PFSK-1 (cell line): ENCODE results near the gene WDPCP.

Source experiments
- FOXP2 ChIP-seq: optimal IDR thresholded peaks from 2 replicates; pipeline ENCODE3; 2011; ENCODE audit warnings: borderline replicate concordance, control low read depth, inconsistent platforms; ENCODE audit not compliant: insufficient read depth; ENCODE audit errors: extremely low read length, extremely low read depth
- POLR2AphosphoS5 ChIP-seq: IDR thresholded peaks from 2 replicates; pipeline ENCODE4 v1.6.1; 2012; ENCODE audit warnings: low read depth, mild to moderate bottlenecking, control low read depth, low read length, moderate library complexity
- SIN3A ChIP-seq: IDR thresholded peaks from 2 replicates; pipeline ENCODE4 v1.6.1; 2012; ENCODE audit warnings: mild to moderate bottlenecking, low read length, moderate library complexity, borderline replicate concordance; ENCODE audit not compliant: insufficient read depth
- TAF1 ChIP-seq: IDR thresholded peaks from 2 replicates; pipeline ENCODE4 v1.6.1; 2012; ENCODE audit warnings: low read length, control low read depth, borderline replicate concordance; ENCODE audit not compliant: insufficient read depth
- TF ChIP-seq, protein P1 (sequence below), 2 experiments: IDR thresholded peaks; 2 replicates each; pipeline versions ENCODE4 v1.6.1 to v1.8.0; 2011 to 2012; ENCODE audit warnings: low read depth in 2 of 2, low read length in 2 of 2, control low read depth in 1 of 2, inconsistent platforms in 1 of 2, mild to moderate bottlenecking in 1 of 2, moderate library complexity in 1 of 2; ENCODE audit not compliant: insufficient read depth in 1 of 2

Gene WDPCP

DNA sequence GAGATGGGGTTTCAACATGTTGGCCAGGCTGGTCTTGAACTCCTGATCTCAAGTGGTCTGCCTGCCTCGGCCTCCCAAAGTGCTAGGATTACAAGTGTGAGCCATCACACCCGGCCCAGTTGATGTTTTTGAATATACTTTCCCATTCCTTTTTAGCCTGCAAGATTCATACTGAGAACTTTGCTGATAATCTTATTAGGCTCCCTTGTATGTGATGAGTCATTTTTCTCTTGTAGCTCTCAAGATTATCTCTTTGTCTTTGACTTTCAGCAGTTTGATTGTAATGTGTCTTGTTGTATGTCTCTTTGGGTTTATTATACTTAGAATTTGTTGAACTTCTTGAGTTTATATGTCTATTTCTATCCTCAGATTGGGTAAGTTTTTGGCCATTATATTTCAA is 456.3 kb downstream of the WDPCP start:
- TF ChIP-seq POLR2AphosphoS5, result no peak
- TF ChIP-seq TAF1, result no peak
- TF ChIP-seq FOXP2, result no peak
- no peak for TF ChIP-seq SIN3A
- TF ChIP-seq, protein P1, sequence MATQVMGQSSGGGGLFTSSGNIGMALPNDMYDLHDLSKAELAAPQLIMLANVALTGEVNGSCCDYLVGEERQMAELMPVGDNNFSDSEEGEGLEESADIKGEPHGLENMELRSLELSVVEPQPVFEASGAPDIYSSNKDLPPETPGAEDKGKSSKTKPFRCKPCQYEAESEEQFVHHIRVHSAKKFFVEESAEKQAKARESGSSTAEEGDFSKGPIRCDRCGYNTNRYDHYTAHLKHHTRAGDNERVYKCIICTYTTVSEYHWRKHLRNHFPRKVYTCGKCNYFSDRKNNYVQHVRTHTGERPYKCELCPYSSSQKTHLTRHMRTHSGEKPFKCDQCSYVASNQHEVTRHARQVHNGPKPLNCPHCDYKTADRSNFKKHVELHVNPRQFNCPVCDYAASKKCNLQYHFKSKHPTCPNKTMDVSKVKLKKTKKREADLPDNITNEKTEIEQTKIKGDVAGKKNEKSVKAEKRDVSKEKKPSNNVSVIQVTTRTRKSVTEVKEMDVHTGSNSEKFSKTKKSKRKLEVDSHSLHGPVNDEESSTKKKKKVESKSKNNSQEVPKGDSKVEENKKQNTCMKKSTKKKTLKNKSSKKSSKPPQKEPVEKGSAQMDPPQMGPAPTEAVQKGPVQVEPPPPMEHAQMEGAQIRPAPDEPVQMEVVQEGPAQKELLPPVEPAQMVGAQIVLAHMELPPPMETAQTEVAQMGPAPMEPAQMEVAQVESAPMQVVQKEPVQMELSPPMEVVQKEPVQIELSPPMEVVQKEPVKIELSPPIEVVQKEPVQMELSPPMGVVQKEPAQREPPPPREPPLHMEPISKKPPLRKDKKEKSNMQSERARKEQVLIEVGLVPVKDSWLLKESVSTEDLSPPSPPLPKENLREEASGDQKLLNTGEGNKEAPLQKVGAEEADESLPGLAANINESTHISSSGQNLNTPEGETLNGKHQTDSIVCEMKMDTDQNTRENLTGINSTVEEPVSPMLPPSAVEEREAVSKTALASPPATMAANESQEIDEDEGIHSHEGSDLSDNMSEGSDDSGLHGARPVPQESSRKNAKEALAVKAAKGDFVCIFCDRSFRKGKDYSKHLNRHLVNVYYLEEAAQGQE (IDR thresholded peaks at IDR 0.05; ENCODE audit: insufficient read depth in 1 of 2, low read depth in 2 of 2, low read length in 2 of 2), result no peak

DNA sequence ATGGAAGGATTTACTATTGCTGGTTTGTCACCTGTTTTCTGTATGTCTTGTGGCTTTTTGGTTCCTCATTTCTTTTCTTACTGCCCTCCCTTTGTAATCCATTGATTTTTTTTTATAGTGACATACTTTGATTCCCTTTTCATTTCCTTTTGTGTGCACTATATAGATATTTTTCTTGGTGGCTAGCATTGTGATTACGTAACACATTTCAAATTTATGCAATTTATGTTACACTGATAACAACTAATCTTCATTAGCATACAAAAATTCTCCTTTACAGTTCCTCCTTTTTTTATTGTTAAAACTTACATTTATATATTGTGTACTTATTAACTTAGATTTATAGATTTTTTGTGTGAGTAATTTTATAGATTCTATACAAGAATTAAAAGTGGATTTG is 457.1 kb downstream of the WDPCP start:
- no peak for TF ChIP-seq SIN3A
- TF ChIP-seq POLR2AphosphoS5, result no peak
- TF ChIP-seq FOXP2, result no peak
- TF ChIP-seq, protein P1 (IDR thresholded peaks at IDR 0.05; ENCODE audit: insufficient read depth in 1 of 2, low read depth in 2 of 2, low read length in 2 of 2), result no peak
- no peak for TF ChIP-seq TAF1

DNA sequence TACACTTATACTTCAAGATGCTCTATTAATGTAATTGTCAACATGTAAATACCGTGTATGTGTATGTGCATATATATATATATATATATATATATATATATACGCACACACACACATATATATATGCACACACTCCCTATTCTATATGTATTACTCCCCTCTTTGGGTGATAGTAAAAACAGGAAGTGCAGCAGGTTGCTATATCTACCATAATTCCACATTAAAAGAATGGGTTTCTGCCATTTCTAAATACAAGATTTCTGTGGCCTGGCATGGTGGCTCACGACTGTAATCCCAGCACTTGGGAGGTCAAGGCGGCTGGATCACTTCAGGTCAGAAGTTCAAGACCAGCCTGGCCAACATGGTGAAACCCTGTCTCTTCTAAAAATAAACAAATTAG is 460.7 kb downstream of the WDPCP start:
- TF ChIP-seq POLR2AphosphoS5, result no peak
- no peak for TF ChIP-seq FOXP2
- TF ChIP-seq, protein P1 (IDR thresholded peaks at IDR 0.05; ENCODE audit: insufficient read depth in 1 of 2, low read depth in 2 of 2, low read length in 2 of 2), result no peak
- TF ChIP-seq SIN3A, result no peak
- TF ChIP-seq TAF1, result no peak

DNA sequence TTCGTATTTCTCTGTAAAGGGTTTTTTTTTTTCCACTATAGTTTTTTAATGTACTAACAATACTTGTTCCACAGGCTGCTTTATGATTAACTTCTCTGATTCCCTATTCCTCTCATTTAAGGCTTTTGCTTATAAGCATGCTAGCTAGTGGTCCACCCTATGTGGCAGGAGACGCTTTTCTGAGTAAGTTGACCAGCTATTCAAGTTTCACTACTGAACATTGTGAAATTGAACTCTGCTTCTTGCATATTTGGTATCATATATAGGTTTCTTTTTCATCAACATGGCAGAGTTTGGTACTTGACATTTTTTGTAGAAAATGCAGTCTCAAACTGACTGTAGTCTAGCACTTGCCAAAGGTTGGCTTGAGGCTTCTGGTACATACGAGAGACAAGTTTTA is 463.4 kb downstream of the WDPCP start:
- TF ChIP-seq POLR2AphosphoS5 (no peak), FOXP2 (no peak), TAF1 (no peak), SIN3A (no peak)
- TF ChIP-seq, protein P1 (IDR thresholded peaks at IDR 0.05; ENCODE audit: insufficient read depth in 1 of 2, low read depth in 2 of 2, low read length in 2 of 2), result no peak

DNA sequence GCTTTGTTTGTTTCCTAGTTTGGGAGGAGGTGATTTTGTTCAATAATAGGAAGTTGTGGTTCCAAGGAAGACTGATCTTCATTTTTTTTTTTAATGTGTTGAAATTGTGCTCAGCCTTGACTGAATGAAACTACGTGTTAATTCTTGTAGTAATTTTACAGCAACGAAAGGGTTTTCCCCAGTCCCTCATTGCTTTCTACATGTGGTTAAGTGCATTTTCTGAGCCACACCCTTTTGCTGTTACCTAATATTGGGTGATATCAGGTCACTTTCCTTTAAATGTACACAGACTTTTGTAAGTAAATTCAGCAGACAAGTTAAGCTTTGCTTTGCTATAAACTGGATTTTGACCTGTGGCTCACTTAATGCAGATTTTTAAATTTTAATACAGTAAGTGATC is 464.1 kb downstream of the WDPCP start:
- no peak for TF ChIP-seq POLR2AphosphoS5
- no peak for TF ChIP-seq SIN3A
- TF ChIP-seq, protein P1 (IDR thresholded peaks at IDR 0.05; ENCODE audit: insufficient read depth in 1 of 2, low read depth in 2 of 2, low read length in 2 of 2), result no peak
- TF ChIP-seq FOXP2, result no peak
- TF ChIP-seq TAF1, result no peak
